PC-3 (cell line): ENCODE measurements around the gene CHRNE.

Experiments used
- CTCF ChIP-seq: fragments of 300-600 bp; sonication (generic); conservative IDR thresholded peaks from 2 replicates; pipeline ENCODE4 v1.5.1; 2017; ENCODE audit warnings: antibody characterized with exemption, low read depth, mild to moderate bottlenecking, low read length
- EZH2 ChIP-seq: fragments of 300-600 bp; sonication (generic); IDR thresholded peaks from one replicate; pipeline ENCODE4 v1.6.1; 2017; ENCODE audit warnings: antibody characterized with exemption, mild to moderate bottlenecking, low read length; ENCODE audit not compliant: unreplicated experiment
- EZH2phosphoT487 ChIP-seq: fragments of 300-600 bp; sonication (generic); IDR thresholded peaks from 2 replicates; pipeline ENCODE4 v1.6.1; 2018; ENCODE audit warnings: mild to moderate bottlenecking, antibody characterized with exemption, low read length, borderline replicate concordance

- TF ChIP-seq CTCF (no peak), EZH2 (no peak), EZH2phosphoT487 (no peak)
These were observed 23.3 kb downstream of the CHRNE start for GRCh38 chr17:4879601-4880000.
